Diencephalon (tissue), 1 donor: ENCODE results near the gene TEC. TPM values are rescaled to one million over a fixed set of nuclear protein-coding genes. Genes with fewer than 3 reads are reported as not detected.

Source experiments
- small RNA-seq: library from RNA; depleted of rRNA; stranded (forward); fragments of <200 nt; gene quantifications from one replicate; pipeline ENCODE3, GENCODE V24; 2014
- total RNA-seq: library from RNA; depleted of rRNA; stranded (reverse); fragments of >200 nt; gene quantifications from one replicate; pipeline ENCODE4 v1.2.3, GENCODE V29; 2014

Gene TEC
- total RNA-seq = 1.2 TPM

DNA sequence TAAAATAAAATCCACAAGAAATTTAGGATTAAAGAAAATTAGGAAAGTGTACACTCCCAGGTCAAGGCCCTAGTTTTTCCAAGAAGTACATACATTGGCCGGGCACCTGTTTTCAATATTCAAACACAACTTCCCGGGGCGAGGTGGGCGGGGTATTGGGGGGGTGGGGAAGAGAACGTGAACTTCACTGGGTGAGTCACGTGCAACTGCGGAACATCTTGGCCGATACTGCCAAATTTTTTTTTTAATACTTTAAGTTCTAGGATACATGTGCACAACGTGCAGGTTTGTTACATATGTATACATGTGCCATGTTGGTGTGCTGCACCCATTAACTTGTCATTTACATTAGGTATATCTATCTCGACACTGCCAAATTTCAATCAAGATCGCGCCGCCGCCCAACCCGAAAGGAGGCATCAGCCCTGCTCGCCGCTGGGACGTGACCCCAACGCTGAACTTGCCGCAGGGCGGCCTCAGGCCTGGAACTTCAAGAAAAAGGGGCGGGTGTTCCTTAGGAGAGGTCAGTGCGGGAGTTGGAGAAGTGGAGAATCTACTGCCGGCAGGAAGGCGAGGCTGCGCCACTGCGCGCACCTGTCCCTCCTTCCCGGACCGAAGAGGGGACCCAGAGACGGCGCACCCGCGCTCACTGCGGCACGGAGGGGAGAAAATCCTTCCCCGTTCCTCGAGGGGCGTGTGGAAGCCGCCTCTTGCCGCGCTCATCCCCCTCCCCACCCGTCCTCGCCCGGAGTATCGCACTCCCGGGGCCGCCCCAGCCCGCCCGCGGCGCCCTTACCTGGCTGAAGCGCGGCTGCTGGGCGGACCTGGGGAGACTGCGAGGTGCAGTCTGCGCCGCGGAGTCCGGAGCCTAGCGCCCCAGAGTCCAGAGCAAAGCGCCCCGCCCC lies at the start of gene TEC:
Gene TEC (minus strand): TSS at position 883 of the 905 bp plus-strand sequence. CDS start 41,224 bp downstream, outside the sequence.

DNA sequence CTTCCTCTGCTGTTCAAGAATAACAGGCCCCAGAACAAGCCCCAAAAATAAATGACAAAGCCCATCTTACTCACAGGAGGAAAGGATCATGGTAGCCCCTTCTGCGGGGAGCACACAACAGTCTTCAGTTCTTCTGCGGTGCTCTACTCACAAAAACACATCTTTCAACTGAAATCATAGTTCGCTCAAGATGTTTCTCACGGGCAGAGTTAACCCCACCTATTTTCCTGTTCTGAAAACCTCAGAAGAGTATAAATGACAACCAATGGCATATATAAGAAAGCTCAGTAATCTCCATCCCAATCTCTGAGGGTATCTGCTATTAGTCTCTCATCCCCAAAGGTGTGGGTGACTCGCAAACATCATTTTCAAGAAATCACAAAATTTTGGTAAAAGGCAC lies 135.6 kb downstream of the TEC start, which contains the start of gene TXK:
Gene TXK (minus strand): TSS at position 170 of the 400 bp plus-strand sequence. CDS start 80 bp downstream, at position 90.

Small RNA genes within 50 kb of the gene (small RNA-seq; reads per million reads assigned to genes)
- not detected for gene RF00019
- not detected for gene RF00026
- gene RNU6-838P = not detected

Other genes starting within 250 kb of the TEC start
- 1.2 TPM for gene TXK, start 135.6 kb downstream of the TEC start, total RNA-seq
- gene SLAIN2, start 71.7 kb upstream of the TEC start, total RNA-seq = 176 TPM
- gene SLC10A4, start 213.5 kb upstream of the TEC start, total RNA-seq = 10.1 TPM
- gene ZAR1, start 220.4 kb upstream of the TEC start, total RNA-seq = 0.23 TPM